ENCODE results near the gene KIF21B.

GRCh38 chr1:201002510-201002909 lies 21.0 kb downstream of the KIF21B start:
- TF ChIP-seq CTCF (IDR thresholded peaks at IDR 0.05; ENCODE audit: low read length) (no peak), EZH2 (IDR thresholded peaks at IDR 0.05; ENCODE audit: borderline replicate concordance, low read length) (no peak)

Data from OCI-LY1 (cell line).